HAP-1 (cell line): ENCODE results near the gene METTL9.
"Not testable (repeated sequence)": the region's sequence is repeated elsewhere in the genome, so short reads cannot be mapped to it uniquely, and the experiment has no call there.

Source experiments
- DNase-seq, 2 experiments: peaks; one replicate each; pipeline ENCODE4 v3.0.0-alpha.2; 2016 to 2020; ENCODE audit warnings: low spot score in 2 of 2
- H3K27me3 ChIP-seq: fragments of 250-450 bp; sonication (Bioruptor Pico); 2 replicates; pipeline ENCODE4 v1.5.1; 2020; ENCODE audit warnings: low read depth, mild to moderate bottlenecking, moderate library complexity
- H3K36me3 ChIP-seq: fragments of 250-450 bp; sonication (Bioruptor Pico); replicated peaks from 2 replicates; pipeline ENCODE4 v1.5.1; 2020; ENCODE audit warnings: mild to moderate bottlenecking
- H3K4me1 ChIP-seq: fragments of 250-450 bp; sonication (Bioruptor Pico); 2 replicates; pipeline ENCODE4 v1.5.1; 2020; ENCODE audit warnings: mild to moderate bottlenecking
- H3K4me3 ChIP-seq: fragments of 250-450 bp; sonication (Bioruptor Pico); 2 replicates; pipeline ENCODE4 v1.5.1; 2020; ENCODE audit warnings: mild to moderate bottlenecking, moderate library complexity
- H3K9me3 ChIP-seq: fragments of 250-450 bp; sonication (Bioruptor Pico); 2 replicates; pipeline ENCODE4 v1.5.1; 2020; ENCODE audit warnings: mild to moderate bottlenecking, moderate library complexity
- in situ Hi-C: fragments of 300-500 bp; cut with MboI; formaldehyde crosslinking; loops from 3 replicates; pipeline ENCODE4 v1.14.3; 2020; ENCODE audit warnings: low sequenced_read_pairs, inconsistent platforms, mixed read lengths

METTL9 gene

DNA sequence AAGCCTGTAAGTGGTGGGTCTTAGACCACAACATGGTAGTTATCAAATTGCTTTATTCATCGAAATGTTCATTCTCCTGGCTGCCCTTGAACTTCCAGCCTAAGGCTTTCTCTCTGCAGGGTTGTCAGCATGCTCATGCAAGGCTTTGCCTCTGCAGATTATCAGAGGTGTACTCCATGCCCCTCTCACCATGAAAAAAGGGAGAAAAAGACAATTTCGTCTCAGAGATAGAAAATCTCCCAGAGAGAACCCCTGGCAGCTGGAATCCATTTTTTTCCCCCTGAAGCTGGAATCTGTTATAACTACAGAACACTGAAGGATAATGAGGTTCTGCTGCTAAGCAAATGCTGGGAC lies 33.9 kb upstream of the METTL9 start:
- no peaks in the 10 kb centered on the region for H3K4me1 ChIP-seq
- H3K27me3 ChIP-seq: no peaks in the 10 kb centered on the region
- no peaks in the 10 kb centered on the region for H3K9me3 ChIP-seq
- in situ Hi-C loops: loop anchor here (10.0 kb wide), 1 partner anchor 759 kb away; no protein-coding TSS in a partner anchor
- H3K4me3 ChIP-seq: no peak overlapping the region
- H3K36me3 ChIP-seq: no peaks in the 10 kb centered on the region
- DNase-seq: no peak

DNA sequence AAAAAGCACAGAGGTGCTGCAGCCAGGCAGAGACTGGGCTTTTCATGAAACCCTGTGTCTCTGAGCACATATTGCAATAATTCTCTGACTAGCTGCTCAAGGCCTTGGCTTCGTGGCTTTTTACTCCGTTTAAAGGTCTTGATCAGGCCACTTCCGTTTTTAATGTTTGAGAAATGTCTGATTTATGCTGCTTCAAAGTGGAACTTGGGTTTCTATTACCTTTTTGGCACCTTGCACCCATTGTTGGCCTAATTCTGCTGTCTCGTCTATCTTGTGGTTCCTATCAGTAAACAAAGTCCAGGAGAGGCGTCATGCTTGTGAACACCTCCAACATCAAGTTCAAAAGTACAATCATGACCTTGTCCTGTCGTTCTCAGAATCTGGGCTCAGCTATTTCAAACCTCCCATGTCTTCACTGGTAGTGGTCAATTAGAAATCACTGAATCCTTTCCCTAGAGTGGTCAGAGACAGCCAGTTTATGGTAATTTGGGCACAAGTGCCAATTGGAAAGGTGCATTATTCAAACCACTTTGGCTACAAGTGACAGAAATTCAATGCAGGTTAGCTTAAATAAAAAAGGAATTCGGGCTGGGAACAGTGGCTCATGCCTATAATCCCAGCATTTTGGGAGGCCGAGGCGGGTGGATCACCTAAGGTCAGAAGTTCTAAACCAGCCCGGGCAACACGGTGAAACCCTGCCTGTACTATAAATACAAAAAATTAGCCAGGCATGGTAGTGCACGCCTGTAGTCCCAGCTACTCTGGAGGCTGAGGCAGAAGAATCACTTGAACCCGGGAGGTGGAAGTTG lies 33.3 kb upstream of the METTL9 start:
- H3K36me3 ChIP-seq: no peaks in the 10 kb centered on the region
- in situ Hi-C loops: loop anchor here (10.0 kb wide), 1 partner anchor 759 kb away; no protein-coding TSS in a partner anchor
- no peaks in the 10 kb centered on the region for H3K27me3 ChIP-seq
- no peak for DNase-seq
- no peaks in the 10 kb centered on the region for H3K4me1 ChIP-seq
- no peaks in the 10 kb centered on the region for H3K9me3 ChIP-seq
- H3K4me3 ChIP-seq: no peak overlapping the region

DNA sequence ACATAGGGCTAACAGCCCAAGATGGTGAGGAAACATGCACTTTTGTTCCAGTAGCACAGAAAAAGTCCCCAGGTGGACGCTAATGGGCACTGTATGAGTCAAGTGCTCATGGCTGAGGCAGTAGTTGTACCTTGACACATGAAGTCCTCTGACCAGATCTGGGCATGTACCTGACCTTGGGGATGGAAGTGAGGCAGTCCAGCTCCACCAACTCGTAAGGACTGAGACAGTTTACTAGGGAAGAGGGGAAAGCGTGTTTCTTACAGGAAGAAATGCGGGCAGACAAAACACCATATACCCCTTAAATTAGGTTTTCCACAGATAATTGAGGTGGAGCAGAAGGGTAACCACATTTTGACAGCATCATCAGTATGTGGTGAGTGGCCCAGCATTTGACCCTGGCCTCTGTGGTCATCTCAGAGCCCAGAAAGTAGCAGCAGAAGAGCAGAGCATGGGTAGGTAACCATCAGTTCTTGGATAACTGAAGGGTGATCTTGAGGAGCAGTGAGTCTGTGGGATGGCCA lies 32.4 kb upstream of the METTL9 start:
- Histone ChIP-seq H3K4me1 (no peaks in the 10 kb centered on the region), H3K4me3 (no peak overlapping the region), H3K36me3 (no peaks in the 10 kb centered on the region), H3K9me3 (no peaks in the 10 kb centered on the region), H3K27me3 (no peaks in the 10 kb centered on the region)
- DNase-seq: no peak
- in situ Hi-C loops: loop anchor here (10.0 kb wide), 1 partner anchor 758 kb away; no protein-coding TSS in a partner anchor

DNA sequence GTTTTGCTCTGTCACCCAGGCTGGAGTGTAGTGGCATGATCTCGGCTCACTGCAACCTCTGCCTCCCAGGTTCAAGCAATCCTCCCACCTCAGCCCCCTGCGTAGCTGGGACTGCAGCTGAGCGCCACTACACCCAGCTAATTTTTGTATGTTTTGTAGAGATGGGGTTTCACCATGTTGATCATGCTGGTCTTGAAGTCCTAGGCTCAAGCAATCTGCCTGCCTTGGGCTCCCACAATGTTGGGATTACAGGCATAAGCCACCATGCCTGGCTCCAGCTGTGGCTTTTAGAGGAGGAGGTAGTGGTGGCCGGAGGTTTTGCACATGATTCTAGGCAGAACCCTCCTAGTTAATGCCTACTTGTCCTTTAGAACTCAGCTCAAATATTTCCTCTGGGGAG lies 31.9 kb upstream of the METTL9 start:
- not testable (repeated sequence) for DNase-seq

DNA sequence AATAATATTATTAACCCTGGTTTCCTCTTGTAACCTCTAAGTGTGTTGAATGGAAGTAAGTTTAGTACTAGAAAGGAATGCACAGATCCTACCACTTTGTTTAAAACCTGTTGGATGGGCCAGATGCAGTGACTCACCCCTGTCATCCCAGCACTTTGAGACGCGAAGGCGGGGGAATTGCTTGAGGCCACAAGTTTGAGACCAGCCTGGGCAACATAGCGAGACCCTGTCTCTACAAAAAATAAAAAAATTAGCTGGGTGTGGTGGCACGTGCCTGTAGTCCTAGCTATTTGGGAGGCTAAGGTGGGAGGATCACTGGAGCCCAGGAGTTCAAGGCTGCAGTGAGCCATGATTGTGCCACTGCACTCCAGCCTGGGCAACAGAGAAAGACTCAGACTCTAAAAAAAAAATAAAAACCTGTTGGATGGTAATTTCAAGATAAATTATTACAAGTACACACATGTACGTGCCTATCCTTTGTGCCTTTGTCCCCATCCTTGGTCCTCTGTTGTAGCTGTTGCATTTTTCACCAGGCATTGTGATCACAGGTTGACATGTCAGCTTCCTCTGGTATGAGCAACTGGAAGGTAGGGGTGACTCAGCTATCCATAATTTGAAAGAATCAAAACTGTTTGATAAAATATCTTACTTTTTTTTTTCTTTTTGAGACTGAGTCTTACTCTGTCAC lies 30.7 kb upstream of the METTL9 start:
- DNase-seq: no peak
- H3K4me3 ChIP-seq: no peak overlapping the region
- in situ Hi-C loops: loop anchor here (10.0 kb wide), 1 partner anchor 756 kb away; no protein-coding TSS in a partner anchor
- no peaks in the 10 kb centered on the region for H3K9me3 ChIP-seq
- no peaks in the 10 kb centered on the region for H3K4me1 ChIP-seq
- H3K36me3 ChIP-seq: no peaks in the 10 kb centered on the region
- no peaks in the 10 kb centered on the region for H3K27me3 ChIP-seq

More for the DNA sequence above, 31.9 kb upstream of the METTL9 start:
- in situ Hi-C loops: loop anchor here (10.0 kb wide), 1 partner anchor 757 kb away; no protein-coding TSS in a partner anchor
- H3K9me3 ChIP-seq, H3K36me3 ChIP-seq, H3K4me3 ChIP-seq, H3K4me1 ChIP-seq, H3K27me3 ChIP-seq: not testable (repeated sequence)

DNA sequence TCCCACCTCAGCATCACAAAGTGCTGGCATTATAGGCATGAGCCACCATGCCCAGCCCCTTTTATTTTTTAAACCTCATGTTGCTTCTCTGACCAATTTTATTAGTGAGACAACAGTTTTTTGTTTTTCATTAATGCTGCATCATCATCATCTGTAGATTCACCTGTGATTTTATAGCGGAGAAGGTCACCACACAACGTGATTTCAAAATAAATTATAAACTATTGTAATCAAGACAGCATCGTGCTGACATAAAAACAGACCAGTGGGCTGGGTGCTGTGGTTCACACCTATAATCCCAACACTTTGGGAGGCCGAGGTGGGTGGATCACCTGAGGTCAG lies 28.7 kb upstream of the METTL9 start:
- no peak overlapping the region for H3K4me3 ChIP-seq
- in situ Hi-C loops: no loop called here
- H3K36me3 ChIP-seq: no peaks in the 10 kb centered on the region
- H3K27me3 ChIP-seq: no peaks in the 10 kb centered on the region
- H3K9me3 ChIP-seq: no peaks in the 10 kb centered on the region
- DNase-seq: no peak
- H3K4me1 ChIP-seq: no peaks in the 10 kb centered on the region

DNA sequence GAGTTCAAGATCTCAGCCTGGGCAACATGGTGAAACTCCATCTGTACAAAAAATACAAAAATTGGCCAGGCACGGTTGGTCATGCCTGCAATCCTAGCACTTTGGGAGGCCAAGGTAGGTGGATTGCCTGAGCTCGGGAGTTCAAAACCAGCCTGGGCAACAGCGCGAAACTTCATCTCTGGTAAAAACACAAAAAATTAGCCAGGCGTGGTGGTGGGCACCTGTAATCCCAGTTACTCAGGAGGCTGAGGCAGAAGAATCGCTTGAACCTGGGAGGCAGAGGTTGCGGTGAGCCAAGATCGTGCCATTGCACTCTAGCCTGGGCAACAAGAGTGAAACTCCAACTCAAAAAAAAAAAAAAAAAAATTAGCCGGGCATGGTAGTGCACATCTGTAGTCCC lies 25.9 kb upstream of the METTL9 start:
- H3K4me1 ChIP-seq, H3K36me3 ChIP-seq, H3K9me3 ChIP-seq, DNase-seq, H3K4me3 ChIP-seq, in situ Hi-C loops, H3K27me3 ChIP-seq: not testable (repeated sequence)

DNA sequence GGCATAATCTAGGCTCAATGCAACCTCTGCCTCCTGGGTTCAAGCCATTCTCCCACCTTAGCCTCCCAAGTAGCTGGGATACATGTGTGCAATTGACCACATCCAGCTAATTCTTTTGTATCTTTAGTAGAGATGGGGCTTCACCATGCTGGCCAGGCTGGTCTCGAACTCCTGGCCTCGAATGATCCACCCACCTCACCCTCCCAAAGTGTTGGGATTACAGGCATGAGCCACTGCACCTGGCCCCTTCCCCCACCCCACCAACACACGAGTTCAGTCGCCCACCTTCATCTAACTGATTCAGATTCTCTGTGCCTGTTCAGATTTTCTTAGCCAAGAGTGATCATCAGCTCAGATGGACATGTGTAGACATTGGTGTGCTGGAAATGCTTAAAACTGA lies 25.0 kb upstream of the METTL9 start:
- Histone ChIP-seq H3K9me3 (0 out of 2 replicates have a peak, but pooled peaks cover 2% of the 10 kb centered on the region), H3K4me3 (no peak overlapping the region), H3K4me1 (no peaks in the 10 kb centered on the region), H3K36me3 (no peaks in the 10 kb centered on the region), H3K27me3 (no peaks in the 10 kb centered on the region)
- in situ Hi-C loops: no loop called here
- no peak for DNase-seq

DNA sequence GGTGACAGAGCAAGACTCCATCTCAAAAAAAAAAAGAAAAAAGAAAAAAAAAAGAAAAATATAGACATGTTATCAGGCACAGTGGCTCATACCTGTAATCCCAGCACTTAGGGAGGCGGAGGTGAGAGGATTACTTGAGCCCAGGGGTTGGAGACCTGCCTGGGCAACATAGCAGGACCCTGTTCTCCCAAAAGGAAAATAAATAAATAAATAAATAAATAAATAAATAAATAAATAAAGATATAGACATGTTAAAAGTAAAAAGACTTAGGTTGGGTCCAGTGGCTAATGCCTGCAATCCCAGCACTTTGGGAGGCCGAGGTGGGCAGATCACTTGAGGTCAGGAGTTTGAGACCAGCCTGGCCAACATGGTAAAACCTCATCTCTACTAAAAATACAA lies 23.1 kb upstream of the METTL9 start:
- H3K27me3 ChIP-seq, H3K4me1 ChIP-seq, in situ Hi-C loops, H3K36me3 ChIP-seq, H3K4me3 ChIP-seq, H3K9me3 ChIP-seq, DNase-seq: not testable (repeated sequence)

DNA sequence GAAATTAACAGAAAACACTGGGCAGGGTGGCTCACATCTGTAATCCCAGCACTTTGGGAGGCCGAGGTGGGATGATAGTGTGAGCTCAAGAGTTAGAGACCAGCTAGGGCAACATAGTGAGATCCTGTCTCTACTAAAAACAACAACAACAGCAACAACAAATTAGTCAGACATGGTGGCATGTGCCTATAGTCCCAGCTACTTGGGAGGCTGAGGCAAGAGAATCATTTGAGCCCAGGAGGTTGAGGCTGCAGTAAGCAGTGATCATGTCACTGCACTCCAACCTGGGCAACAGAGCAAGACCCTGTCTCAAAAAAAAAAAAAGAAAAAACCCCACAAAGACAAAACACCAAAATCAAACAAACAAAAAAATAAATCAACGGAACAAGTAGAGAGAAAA lies 21.9 kb upstream of the METTL9 start:
- H3K9me3 ChIP-seq: peaks cover 11% of the 10 kb centered on the region; the same call in 1 of the 2 replicates
- H3K4me1 ChIP-seq, H3K27me3 ChIP-seq, H3K4me3 ChIP-seq, H3K36me3 ChIP-seq, in situ Hi-C loops, DNase-seq: not testable (repeated sequence)

DNA sequence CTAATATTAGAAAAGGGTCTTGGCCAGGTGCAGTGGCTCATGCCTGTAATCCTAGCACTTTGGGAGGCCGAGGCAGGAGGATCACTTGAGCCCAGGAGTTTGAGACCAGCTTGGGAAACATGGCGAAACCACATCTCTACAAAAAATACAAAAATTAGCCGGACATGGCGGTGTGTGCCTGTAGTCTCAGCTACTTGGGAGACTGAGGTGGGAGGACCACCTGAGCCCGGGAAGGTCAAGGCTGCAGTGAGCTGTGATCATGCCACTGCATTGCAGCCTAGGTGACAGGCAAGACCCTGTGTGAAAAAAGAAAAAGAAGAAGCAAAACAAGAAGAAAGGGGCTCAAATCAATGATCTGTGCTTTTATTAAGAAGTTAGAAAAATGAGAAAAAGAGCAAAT lies 21.1 kb upstream of the METTL9 start:
- in situ Hi-C loops, DNase-seq: not testable (repeated sequence)

DNA sequence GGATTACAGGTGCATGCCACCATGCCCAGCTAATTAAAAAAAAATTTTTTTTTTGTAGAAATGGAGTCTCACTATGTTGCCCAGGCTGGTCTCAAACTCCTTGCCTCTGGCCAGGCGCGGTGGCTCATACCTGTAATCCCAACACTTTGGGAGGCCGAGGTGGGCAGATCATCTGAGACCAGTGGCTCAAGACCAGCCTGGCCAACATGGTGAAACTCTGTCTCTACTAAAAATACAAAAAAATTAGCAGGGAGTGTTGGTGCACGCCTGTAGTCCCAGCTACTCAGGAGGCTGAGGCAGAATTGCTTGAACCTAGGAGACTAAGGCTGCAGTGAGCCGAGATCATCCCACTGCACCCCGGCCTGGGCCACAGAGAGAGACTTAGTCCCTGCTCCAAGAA lies 19.2 kb upstream of the METTL9 start:
- H3K36me3 ChIP-seq, H3K4me3 ChIP-seq, DNase-seq, H3K27me3 ChIP-seq: not testable (repeated sequence)
- Histone ChIP-seq H3K4me1 (peaks cover 11% of the 10 kb centered on the region; the same call in 1 of the 2 replicates), H3K9me3 (peaks cover 11% of the 10 kb centered on the region; the same call in 1 of the 2 replicates)
- in situ Hi-C loops: loop anchor here (5.0 kb wide), 1 partner anchor 1117 kb away; no protein-coding TSS in a partner anchor

More for the DNA sequence above, 21.1 kb upstream of the METTL9 start:
- not testable (repeated sequence) for H3K4me3 ChIP-seq, H3K4me1 ChIP-seq, H3K27me3 ChIP-seq, H3K36me3 ChIP-seq
- peaks cover 11% of the 10 kb centered on the region; the same call in 1 of the 2 replicates for H3K9me3 ChIP-seq

DNA sequence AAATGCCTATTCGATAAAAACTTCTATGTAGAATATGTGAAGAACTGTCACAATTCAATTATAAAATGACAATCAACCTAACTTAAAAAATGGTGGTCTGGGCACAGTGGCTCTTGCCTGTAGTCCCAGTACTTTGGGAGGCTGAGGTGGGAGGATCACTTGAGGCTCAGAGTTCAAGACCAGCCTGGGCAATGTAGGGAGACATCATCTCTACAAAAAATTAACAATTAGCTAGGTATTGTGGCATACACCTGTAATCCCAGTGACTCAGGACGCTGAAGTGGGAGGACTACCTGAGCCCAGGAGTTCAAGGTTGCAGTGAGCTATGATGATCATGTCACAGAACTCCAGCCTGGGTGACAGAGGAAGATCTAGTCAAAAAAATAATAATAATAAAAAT lies 18.6 kb upstream of the METTL9 start:
- no peak overlapping the region for H3K4me3 ChIP-seq

DNA sequence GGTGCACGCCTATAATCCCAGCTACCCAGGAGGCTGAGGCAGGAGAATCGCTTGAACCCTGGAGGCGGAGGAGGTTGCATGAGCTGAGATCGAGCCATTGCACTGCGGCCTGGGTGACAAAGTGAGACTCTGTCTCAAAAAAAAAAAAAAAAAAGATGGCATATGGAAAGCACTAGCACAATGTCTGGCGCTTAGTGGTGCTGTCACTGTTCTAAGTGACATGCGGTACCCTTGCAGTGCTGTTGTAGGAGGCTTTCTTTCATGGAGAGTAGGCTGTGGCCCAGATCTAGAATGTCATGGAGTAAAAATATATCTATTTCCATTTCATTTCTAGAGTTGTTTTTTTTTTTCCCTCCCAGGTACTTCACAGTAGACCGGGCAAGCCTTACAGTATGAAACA lies 14.6 kb upstream of the METTL9 start:
- Histone ChIP-seq H3K36me3 (no peaks in the 10 kb centered on the region), H3K9me3 (peaks cover 5% of the 10 kb centered on the region; the same call in 1 of the 2 replicates), H3K4me1 (peaks cover 11% of the 10 kb centered on the region; the same call in 1 of the 2 replicates), H3K27me3 (no peaks in the 10 kb centered on the region), H3K4me3 (no peak overlapping the region)
- in situ Hi-C loops: loop anchor here (5.0 kb wide), 1 partner anchor 1112 kb away; no protein-coding TSS in a partner anchor
- no peak for DNase-seq

More for the DNA sequence above, 18.6 kb upstream of the METTL9 start:
- no peaks in the 10 kb centered on the region for H3K36me3 ChIP-seq
- peaks cover 11% of the 10 kb centered on the region; the same call in 1 of the 2 replicates for H3K4me1 ChIP-seq
- in situ Hi-C loops: loop anchor here (5.0 kb wide), 1 partner anchor 1116 kb away; no protein-coding TSS in a partner anchor
- no peak for DNase-seq
- H3K27me3 ChIP-seq: no peaks in the 10 kb centered on the region
- H3K9me3 ChIP-seq: peaks cover 11% of the 10 kb centered on the region; the same call in 1 of the 2 replicates
